Dedifferentiated amniotic fluid mesenchymal stem cell (primary cell): ENCODE data around the gene SHC3.

Experiments used
- DNase-seq: peaks from one replicate; pipeline ENCODE4 v3.0.0-alpha.2; 2016; ENCODE audit errors: extremely low spot score

The SHC3 gene

GRCh38 chr9:89154218-89154617, 24.4 kb downstream of the SHC3 start:
- DNase-seq = no peak

DNA sequence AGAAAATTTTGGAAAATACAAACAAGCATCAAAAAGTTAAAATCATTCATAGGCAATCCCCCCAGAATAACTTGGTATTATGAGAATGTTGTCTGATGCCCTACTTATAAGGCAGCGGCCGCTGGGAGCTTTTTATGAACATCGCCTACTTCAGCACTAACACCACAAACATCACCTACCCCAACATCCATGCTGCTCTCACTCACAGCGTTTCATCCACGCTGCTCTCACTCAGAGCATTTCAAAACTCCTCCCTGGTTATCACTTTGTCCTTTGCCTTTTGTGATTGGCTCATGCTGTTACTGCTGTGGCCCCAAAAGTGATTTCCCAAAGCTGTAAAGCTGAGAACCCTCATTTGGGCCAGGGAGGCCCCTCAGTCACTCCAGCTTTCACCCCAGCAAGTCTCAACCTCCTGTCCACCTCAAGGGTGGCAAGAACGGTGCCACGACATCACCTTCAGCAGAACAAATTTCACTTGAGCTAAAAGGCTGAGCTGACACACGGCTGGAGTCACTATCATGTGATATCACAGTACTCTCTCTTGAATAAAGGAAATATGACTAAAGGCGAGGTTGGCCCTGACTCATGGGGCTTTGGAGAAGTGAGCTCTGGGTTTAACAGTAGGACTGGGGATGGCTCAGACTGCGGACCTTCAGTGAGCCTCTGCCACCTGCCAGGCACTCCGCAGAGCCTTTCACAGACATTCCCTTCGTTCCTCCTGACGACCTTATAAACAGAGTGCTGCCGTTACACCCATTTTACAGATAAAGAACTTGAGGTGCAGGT, 25.2 kb downstream of the SHC3 start:
- DNase-seq = peak; percentile 33

GRCh38 chr9:89149726-89150125, 28.9 kb downstream of the SHC3 start:
- DNase-seq = no peak

GRCh38 chr9:89145097-89145496, 33.5 kb downstream of the SHC3 start:
- DNase-seq = no peak

DNA sequence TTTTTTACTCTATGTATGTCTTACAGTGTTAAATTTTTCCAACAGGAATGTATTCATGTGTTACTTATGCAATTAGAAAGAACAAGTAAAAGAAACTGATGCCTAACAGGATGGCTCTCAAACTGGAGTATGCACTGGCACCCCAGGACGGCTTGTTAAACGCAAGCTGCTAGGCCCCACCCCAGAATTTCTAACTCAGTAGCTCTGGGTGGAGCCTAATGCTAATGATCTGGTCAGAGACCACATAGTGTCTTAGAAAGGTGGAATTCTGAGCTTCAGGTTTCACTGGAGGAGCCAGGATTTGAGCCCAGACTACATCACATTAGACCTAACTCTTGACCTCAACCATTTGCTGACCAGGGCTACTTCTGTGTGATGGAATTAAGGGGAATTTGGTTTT, 34.4 kb downstream of the SHC3 start:
- no peak for DNase-seq

DNA sequence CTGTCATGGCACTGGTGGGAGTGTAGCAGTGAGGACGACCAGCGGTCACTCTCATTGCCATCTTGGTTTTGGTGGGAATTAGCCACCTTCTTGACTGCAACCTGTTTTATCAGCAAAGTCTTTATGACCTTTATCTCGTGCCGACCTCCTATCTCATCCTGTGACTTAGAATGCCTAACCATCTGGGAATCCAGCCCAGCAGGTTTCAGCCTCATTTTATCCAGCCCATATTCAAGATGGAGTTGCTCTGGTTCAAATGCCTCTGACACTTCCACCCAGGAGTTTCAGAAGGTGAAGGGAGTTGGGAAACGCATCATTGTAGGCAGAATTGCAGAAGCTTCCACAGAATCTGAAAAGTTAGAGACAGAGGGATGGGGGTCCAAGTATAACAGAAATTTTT, 35.4 kb downstream of the SHC3 start:
- DNase-seq = no peak

- no peak for DNase-seq
Observed at GRCh38 chr9:89139455-89139854, 39.2 kb downstream of the SHC3 start.

- peak; percentile 36 for DNase-seq
Observed at GRCh38 chr9:89138463-89139390, 39.9 kb downstream of the SHC3 start.

DNA sequence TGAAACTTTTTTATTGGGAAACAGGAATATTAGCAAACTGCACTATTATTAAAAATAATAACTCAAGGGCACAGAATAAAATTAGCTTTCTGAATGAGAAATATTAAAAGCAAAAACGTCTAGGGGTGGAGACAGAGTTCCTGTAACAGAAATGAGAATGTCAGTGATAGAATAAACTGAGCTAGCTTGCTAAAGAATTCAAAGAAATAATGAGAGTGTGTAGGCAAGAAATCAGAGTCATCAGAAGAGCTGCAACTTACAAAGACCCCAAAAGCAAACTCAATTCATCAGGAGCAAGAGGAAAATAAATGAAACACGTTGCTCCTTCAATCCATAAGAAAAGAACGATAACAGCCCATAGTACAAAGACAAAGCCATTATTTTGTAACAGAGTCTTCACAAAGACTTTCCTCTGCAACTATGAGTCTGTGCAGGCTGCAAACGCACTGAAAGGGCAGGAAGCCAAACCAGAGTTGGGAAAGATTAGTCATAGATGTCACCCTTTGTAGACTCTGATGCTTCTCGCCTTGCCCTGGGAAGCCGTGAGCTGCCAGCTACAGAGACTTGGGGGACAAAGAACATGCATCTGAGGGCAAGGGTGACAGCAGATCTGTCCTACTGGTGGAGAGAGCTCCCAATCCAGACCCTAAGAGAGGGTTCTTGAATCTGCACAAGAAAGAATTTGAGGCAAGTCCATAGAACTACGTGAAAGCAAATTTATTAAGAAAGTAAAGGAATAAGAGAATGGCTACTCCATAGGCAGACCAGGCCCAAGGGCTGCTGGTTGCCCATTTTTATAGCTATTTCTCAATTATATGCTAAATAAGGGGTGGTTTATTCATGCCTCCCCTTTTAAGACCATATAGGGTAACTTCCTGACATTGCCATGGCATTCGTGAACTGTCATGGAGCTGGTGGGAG, 40.8 kb downstream of the SHC3 start:
- DNase-seq = peak; percentile 94

- no peak for DNase-seq
Observed at GRCh38 chr9:89135591-89136166, 42.9 kb downstream of the SHC3 start.

GRCh38 chr9:89134709-89135108, 43.9 kb downstream of the SHC3 start:
- DNase-seq = no peak

DNA sequence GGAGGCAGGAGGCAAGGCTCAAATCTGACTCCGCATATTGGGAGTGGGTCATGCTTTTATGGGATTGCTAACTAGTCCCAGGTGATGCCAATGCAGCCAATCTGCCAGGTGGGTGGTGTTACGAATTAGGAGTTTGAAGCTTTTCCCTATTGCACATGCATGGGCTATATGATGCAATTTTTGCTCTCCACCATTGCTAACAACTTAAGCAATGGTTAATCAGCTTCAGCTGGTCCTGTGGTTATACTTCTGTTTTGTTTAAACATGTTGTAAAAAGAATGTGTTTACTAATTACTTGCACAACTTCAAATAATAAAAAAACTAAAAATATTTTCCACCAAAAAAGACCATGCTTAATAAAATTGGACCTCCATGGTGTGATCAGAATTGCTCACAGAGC, 55.7 kb downstream of the SHC3 start:
- peak; percentile 24 for DNase-seq

GRCh38 chr9:89120704-89121103, 57.9 kb downstream of the SHC3 start:
- no peak for DNase-seq

DNA sequence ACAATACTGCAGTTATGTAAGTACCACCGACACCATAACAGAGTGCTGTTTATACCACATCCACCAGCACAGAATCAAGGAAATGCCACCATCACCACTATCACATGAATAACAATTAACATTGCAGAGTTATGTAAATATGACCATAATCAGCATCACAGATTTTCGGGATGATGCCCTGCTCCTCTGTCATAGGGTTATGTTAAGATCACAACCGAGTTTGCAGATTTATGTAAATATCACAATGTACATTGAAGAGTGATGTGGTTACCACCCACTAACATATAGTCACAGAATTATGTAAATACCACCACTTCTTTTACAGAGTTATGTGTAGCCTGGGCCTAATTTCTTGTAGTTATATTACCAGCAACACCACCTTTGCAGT, 61.8 kb downstream of the SHC3 start:
- no peak for DNase-seq

GRCh38 chr9:89116064-89116804, 62.4 kb downstream of the SHC3 start:
- DNase-seq = no peak

- no peak for DNase-seq
Observed at GRCh38 chr9:89115426-89115825, 63.2 kb downstream of the SHC3 start.

DNA sequence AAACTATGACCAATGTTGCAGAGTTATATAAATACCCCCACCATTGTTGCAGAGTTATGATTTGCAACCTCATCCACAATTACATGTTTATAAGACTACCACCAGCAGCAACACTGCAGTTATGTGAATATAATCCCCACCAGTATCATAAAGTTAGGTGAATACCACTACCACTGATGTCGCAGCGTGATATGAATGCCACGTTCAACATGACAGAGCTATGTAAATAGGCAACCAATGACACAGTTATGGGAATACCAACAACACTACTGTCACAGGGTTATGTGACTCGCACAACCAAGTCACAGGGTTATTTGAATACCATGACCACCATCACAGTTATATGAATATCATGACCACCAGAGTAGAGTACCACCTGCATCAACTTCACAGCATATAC, 63.9 kb downstream of the SHC3 start:
- DNase-seq = no peak

GRCh38 chr9:89113851-89114250, 64.8 kb downstream of the SHC3 start:
- no peak for DNase-seq

- no peak for DNase-seq
Observed at GRCh38 chr9:89112243-89112642, 66.4 kb downstream of the SHC3 start.

- no peak for DNase-seq
Observed at GRCh38 chr9:89109666-89110065, 69.0 kb downstream of the SHC3 start.

GRCh38 chr9:89107406-89107805, 71.2 kb downstream of the SHC3 start:
- DNase-seq = no peak
